NCI-H2029 treated with DMSO at 0.1 percent for 48 hours (cell line): ENCODE data around the gene LARP7.
"Not testable (repeated sequence)": the region's sequence is repeated elsewhere in the genome, so short reads cannot be mapped to it uniquely, and the experiment has no call there.

Experiments used
- DNase-seq: peaks from one replicate; lab custom pipeline; 2025; lab: John Stamatoyannopoulos, UW

The LARP7 gene

DNA sequence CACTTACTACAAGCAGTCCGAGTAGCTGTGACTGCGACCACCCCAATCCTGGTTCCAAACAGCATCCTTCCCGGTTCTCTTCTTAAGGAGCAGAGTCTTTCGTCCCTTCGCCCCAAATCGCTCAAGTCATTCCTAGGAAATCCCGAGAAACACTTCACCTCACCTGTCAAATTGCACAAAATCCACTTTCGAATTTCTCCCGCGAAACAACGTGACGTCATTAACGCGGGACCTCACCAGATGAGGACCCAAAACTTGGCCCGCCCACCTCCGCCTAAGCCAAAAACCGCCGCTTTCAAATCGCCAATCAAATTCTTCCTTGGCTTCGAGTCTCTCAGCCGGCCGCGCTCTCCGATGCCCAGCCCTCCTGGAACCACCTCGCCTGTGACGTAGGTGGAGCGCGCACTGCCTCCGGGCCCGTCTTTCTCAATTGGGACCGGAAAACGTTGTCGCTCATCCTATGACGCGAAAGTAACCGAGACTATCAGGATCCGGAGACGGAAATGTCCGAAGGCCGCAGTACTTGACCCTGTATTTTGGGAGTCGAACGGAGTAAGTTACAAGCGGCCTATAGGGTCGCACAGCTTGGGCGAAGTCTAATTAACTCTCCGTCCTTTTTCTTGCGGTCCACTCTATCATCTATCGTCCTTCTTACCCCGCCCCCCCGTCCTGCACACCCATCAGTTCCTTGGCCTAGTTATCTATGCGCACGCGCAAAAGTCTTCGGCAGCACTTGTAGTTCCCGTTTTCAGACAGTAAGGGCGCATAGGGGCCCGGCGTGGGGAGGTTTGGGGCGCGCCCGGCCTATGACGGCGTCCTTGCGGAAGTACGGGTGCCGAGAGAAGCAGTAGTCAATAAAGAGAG, at the start of gene LARP7, which contains the start of gene ZGRF1:
TSS of gene LARP7 (plus strand) at position 456 of the 864 bp plus-strand sequence. CDS start 7,527 bp downstream, outside the sequence.
TSS of gene ZGRF1 (minus strand) at position 222 of the 864 bp plus-strand sequence. CDS start 3,733 bp downstream, outside the sequence.
- peak; percentile 97 for DNase-seq

DNA sequence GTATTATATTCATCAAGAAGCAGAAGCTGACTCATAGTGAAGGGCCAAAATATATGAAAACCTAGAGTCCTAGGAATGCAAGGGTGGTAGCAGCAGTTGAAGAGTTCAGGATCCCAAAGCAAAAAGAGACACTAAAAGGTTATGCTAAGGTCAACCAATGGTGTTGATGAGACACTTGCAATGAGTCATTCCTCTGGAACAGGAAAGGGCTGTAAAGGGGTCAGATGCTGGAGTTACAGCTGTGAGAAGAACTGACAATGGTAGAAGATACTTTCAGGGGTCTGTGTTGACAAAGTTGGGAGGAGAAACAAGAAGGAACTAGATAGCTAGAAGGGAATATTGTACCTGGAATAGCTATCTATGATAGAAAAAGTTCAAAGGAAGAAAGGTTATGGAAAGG, 47.7 kb upstream of the LARP7 start:
- DNase-seq = no peak

DNA sequence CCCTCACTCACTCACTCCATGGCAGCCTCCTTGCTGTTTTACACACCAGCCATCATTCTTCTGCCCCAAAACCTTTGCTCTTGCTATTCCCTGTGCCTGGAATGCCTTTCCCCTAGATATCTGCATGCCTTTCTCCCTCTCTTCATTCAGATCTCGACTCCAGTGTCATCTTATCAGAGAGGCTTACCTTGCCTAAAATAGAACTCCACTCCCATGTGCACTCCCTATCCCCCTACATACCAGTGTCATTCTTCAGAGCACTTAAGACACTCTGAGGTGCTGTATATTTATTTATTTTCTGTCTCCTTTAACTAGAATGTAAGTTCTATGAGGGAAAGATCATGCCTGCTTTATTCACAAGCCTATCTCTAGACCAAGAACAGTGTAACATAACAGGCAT, 45.4 kb upstream of the LARP7 start:
- no peak for DNase-seq

DNA sequence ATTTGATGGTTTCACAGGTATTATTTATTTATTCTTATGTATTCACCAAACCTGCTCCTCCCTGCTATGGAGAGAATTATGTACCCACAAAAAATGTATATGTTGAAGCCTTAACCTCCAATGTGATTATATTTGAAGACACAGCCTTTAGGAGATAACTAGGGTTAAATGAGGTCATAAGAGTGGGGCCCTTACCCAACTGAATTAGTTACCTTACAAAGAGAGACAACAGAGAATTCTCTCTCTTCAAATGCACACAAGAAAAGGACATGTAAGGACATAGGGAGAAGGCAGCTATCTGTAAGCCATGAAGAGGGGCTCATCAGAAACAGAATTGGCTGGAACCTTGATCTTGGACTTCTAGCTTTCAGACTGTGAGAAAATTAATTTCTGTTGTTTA, 44.2 kb upstream of the LARP7 start:
- DNase-seq = no peak

DNA sequence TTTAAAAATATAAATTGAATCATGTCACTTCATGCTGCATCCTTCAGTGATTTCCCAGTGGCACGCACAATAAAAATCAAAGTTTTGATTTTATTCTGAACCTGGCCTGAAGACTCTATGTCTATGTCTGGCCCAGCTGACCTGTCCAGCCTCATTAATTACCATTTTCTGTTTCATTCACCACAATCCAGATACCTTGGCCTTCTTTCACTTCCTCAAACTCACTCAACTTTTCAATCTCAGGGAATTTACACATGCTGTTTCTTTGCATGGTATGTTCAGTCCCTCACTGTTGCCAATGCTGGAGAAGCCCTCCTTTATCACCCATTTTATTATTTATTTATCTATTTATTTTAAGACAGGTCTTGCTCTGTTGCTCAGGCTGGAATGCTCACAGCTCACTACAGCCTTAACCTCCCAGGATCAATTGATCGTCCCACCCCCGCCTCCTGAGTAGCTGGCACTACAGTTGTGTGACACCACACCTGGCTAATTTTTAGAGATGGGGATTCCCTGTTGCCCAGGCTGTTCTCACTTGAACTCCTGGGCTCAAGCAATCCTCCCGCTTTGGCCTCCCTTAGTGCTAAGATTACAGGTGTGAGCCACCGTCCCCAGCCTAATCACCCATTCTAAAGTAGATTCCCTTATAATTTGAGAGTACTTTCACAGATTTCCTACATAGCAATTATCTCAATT, 43.4 kb upstream of the LARP7 start:
- no peak for DNase-seq

DNA sequence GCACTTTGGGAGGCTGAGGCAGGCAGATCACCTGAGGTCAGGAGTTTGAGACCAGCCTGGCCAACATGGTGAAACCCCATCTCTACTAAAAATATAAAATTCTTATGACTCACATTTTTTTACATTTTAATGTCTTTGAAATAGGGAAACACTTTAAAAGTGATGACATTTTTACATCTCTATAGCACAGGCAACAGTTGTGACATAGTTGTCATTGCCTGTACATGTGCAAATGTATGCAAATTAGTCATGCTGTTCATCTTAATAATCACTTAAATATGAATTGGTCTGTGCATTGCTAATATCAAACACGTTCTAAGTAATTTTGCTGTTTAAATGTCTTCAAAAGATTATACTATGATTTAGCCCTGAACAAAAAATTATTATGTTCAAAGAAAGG, 42.0 kb upstream of the LARP7 start:
- no peak for DNase-seq

DNA sequence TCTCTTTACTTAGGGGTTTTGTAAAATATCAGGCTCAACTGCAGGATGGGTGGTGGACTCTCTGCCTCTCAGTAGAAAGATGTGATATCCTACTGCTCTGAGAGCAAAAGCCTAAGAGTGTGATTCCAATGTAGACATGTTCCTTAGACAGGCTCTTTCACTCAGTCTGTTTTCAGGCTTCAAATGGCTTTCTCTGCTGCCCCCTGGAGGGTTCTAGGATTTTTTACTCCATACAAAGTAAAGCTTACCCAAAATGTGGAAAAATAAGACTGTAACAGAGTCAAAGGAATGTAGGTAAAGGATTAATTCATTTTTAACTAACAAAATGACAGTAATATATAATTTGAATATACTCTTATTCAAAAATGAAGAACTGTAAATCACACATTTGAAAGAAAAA, 32.4 kb upstream of the LARP7 start:
- DNase-seq = peak; percentile 16

DNA sequence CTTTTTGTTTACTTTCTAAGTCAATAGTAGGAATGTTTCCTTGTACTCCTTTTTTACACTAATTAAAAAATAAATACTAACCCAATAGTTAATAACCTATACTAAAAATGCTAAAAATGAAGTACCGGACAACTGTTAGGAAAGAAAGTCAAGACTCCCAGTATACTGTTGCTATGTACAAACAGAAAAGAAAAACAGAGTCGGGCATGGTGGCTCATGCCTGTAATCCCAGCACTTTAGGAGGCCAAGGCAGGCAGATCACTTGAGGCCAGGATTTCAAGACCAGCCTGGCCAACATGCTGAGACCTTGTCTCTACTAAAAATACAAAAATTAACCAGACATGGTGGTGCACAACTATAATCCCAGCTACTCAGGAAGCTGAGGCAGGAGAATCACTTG, 24.1 kb upstream of the LARP7 start:
- DNase-seq = not testable (repeated sequence)

DNA sequence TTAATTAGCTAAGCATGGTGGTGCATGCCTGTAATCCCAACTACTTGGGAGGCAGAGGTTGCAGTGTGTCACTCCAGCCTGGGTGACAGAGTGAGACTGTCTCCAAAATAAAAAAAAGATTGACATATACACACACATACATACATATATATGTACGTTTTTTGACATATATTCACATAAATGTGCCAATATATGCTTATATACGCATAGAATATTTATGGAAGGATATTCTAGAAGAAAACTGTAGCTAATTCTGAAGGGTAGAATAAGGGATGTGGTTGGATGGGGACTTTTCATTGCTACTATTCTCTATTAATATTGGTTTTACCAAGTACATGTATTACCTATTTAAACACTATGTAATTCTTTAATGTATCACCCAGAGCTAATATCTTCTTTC, 20.0 kb upstream of the LARP7 start:
- no peak for DNase-seq

DNA sequence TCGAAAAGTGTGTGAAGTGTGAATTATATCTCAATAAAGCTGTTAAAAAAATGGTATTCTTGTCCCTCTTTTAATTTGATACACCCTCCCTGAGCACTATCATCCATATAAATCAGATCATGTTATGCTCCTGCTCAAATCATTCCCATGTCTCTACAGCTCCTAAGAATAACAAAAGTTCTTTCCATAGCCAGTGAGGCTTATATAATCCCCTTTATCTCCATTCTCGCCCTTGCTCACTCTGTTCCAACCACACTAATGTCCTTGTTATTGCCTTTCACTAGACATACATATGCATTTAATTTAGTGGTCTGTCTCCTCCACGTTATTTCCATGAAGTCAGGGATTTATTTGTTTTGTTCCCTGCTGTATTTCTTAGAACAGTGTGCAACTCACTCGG, 10.7 kb upstream of the LARP7 start:
- no peak for DNase-seq

DNA sequence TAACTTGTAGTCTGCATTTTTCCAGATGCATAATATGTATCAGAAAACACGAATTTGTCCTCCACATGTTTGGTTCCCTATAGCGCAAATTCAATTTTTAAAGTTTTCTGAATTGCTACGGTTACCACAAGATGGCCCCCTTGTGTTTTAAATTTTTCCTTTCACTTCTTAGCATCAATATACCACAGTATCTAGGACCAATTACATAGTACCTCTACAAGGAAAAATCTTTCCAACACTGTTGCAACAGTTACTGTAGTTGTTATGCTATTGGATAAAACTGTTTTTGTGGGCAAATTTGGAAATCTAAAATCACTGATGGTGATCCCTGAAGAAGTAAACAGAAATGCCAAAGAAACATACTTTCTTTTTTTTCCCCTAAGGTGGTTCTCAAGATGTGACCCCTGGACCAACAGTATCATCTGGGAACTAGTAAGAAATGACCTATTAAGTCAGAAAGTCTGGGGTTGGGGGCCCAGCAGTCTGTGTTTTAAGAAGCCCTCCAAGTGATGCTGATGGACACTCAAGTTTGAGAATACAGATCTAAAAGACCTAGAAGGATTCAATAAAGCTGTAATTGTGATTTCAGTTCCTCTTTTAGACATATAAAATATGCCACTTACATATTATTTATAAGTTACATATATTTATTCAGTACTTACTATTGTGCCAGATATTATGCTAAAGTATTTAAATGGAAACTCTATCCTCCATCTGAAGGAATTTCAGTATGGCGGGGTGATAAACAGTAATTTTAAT, 3.3 kb upstream of the LARP7 start:
- DNase-seq = peak; percentile 13

DNA sequence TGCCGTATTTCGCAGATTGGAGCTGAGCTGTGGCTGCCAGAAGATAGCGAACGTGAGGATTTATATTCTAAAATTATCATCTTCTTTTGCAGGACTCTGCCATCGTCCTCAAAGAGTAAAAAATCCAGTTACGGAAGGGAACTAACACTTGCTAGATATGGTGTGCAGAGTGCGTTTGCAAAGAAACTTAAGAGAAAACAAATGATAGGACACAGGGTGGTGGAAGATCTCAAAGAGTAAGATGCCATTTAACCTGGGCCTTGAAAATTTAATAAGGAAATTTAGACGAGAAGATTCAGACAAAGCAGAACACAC, 566 bp downstream of the LARP7 start:
- DNase-seq = no peak

DNA sequence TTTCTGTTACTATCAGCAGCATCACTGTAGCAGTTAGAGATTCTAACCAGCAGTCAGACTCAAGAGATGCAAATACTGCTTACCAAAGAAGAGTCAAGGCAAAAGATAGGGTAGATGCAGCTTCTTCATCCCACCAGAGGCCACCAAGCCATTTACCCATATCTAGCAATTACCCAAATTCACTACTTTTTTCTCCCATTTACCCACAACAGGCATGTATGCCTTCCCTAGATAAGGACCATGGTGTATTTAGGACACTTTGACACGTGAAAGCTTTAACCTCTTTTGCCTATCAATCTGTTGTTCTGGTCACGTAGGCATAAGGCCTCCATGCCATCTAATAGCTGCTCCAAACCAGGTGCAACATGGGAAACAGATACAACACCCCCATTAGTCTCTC, 5.6 kb downstream of the LARP7 start:
- DNase-seq = no peak

DNA sequence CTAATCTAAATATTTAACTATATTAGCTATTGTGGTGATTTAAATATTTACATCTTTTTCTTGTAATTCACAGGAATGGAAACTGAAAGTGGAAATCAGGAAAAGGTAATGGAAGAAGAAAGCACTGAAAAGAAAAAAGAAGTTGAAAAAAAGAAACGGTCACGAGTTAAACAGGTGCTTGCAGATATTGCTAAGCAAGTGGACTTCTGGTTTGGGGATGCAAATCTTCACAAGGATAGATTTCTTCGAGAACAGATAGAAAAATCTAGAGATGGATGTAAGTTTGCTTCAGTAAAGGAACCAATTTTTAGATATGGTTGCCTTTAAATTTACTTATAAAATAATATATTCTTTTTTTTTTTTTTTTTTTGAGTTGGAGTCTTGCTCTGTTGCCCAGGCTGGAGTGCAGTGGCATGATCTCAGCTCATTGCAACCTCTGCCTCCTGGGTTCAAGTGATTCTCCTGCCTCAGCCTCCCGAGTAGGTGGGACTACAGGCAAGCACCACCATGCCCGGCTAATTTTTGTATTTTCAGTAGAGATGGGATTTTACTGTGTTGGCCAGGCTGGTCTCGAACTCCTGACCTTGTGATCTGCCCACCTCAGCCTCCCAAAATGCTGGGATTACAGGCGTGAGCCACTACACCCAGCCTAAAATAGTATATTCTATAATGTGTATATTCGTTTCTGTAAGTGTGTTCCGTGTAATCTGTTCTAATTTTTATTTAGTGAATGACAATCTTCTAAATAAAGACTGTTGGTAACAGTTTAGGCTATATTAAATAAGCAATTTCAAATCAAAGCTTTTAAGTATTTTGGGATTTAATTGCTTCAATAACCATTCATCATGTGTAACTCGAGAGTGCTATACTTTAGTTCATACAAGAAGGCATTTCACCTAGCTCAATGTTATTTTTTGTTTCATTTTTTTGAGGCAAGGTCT, 7.9 kb downstream of the LARP7 start:
- DNase-seq = not testable (repeated sequence)

DNA sequence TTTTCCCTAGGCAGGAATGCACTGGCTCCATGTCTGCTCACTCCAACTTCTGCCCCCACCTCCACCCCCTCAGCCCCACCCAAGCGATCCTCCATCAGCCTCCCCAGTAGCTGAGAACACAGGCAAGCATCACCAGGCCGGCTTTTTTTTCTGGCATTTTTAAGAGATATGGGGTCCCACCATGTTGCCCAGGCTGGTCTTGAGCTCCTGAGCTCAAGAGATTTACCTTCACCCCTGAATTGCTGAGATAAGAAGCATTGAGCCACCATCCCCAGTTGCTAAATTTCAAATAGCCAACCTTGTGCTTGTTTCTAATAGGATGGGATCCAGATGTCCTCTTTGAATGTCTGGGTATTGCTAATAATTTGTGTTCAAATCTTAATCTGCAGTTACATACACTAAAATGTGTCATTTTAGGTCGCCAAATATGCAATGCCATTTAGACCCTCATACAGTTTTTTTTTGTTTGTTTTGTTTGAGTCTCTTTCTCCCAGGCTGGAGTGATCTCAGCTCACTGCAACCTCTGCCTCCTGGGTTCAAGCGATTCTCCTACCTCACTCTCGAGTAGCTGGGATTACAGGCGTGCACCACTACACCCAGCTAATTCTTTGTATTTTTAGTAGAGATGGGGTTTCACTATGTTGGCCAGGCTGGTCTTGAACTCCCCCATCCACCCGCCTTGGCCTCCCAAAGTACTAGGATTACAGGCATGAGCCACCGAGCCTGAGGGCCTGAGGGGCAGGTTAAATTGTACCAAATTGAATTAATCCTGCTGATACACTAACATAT, 8.8 kb downstream of the LARP7 start:
- no peak for DNase-seq

DNA sequence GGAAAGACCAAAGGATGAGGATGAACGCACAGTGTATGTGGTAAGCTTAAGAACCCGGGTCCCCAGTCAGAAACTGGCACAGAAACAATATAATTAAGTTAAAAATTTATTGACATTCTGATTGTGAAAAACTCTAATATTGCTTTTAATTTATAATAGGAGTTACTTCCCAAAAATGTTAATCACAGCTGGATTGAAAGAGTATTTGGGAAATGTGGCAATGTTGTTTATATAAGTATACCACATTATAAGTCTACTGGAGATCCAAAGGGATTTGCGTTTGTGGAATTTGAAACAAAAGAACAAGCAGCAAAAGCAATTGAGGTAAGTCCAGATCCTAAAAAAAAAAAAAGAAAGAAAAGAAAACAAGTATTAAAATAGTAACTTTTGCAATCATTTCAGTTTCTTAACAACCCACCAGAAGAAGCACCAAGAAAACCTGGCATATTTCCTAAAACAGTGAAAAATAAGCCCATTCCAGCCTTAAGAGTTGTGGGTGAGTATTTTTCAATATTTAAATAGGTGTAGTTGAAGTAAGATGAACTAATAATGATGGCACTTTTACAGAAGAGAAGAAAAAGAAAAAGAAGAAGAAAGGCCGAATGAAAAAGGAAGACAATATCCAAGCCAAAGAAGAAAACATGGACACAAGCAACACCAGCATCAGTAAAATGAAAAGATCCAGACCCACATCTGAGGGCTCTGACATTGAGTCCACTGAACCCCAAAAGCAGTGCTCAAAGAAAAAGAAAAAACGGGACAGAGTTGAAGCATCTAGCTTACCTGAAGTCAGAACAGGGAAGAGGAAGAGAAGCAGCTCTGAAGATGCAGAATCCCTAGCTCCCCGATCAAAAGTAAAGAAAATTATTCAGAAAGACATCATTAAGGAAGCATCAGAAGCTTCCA, 9.9 kb downstream of the LARP7 start:
- no peak for DNase-seq

DNA sequence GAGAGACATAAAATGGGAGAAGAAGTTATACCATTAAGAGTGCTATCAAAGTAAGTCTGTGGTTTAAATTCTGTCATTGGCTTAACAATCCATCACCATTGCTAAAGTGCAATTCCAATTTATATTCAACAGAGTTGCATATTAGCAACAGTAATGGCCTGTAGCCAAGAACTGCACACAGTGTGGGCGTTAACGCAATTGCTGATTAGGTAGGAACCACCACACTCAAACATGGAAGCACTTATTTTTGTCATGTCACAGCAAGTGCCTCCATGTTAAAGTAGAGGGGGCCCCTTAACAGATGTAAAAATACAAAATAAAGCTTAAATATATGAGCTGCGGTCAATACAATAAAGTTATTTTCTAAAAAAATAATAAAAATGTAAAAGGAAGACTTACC, 10.8 kb downstream of the LARP7 start:
- DNase-seq = no peak

DNA sequence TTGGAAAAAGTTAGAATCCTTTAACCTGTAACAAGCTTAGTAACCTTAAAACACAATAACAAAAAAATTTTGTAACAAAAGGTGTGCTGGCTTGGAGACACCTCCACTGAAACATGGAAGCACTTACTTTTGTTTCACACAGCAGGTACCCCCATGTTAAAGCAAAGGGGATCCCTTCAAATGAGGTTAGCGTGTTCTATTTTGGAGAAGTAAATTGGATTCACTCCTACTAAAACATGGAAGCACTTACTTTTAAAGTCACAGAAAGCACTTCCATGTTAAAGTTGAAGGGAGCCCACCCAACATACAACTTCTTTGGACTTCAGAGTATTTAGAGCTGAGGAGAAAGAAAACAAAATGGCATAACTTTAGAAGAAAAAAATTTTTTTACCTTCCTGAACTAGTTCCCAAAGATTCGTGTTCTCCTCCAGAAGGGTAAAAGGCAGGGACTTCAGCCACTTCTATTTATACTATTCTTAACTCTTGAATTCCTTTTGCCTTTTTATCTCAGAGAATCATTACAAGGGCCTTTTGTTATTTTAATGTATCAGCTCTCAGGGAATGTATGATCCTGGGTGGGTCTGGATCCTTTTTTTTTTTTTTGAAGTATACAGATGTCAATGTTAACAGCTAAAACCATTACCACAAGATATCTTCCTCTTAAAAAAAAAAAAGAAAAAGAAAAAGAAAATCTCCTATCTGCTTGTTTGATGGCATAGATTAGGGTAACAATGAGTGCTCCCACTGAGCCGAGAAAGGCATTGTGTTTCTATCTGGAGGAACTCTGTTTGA, 11.5 kb downstream of the LARP7 start:
- no peak for DNase-seq

DNA sequence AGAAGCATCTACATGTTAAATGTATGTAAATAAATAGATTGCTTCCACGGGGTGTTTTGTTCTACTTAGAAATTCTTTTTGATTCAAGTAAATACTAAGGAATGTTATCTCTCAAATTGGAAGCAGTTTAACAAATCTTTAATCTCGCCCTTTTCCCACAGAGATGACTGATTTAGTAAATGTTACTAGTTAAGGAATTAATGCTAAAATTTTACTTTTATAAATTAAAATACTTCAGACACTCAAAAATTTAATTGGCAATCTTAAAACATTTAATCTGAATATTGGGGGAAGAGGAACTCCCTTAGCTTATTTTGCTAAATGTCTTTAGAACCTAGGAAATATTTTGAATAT, 12.1 kb downstream of the LARP7 start:
- no peak for DNase-seq
